HCT116 (cell line): Measurements from ENCODE around the gene DNAJB8. TPM values are rescaled to one million over a fixed set of nuclear protein-coding genes. Genes with fewer than 3 reads are reported as not detected.

Experiments used
- ATAC-seq: fragments of 200-7000 bp; cut with Tn5 transposase; 2 replicates; pipeline ENCODE4 v1.9.1; 2020; ENCODE audit warnings: mild to moderate bottlenecking, moderate library complexity
- BruUV-seq: library from RNA; stranded (reverse); fragments of 400-500 nt; replicated peaks from 2 replicates; lab custom pipeline; 2021; lab: Mats Ljungman, UMichigan
- CTCF ChIA-PET: fragments of 300-600 bp; sonication (Branson Sonifier 250); formaldehyde crosslinking; loops from one replicate; lab custom pipeline; 2021; ENCODE audit warnings: antibody characterized with exemption; lab: Charles Lee
- POLR2A ChIA-PET: fragments of 300-600, 350-600 bp; sonication (Branson Sonifier 250); formaldehyde crosslinking; loops from one replicate; lab custom pipeline; 2021; ENCODE audit warnings: antibody characterized with exemption; lab: Charles Lee
- RAD21 ChIA-PET, 2 experiments: fragments of 300-600 bp; sonication (Branson Sonifier 250); formaldehyde crosslinking; loops; one replicate each; lab custom pipeline; 2023; ENCODE audit warnings: low total read pairs in 2 of 2; ENCODE audit not compliant: uncharacterized antibody in 2 of 2, unreplicated experiment in 2 of 2, low non-redundant PET in 1 of 2; lab: Charles Lee
- DNase-seq: peaks from one replicate; pipeline ENCODE4 v3.0.0-alpha.2; 2010; ENCODE audit warnings: low read depth, low spot score
- H2AFZ ChIP-seq: fragments of 200-600 bp; shearing (Covaris generic), sonication (generic); 2 replicates; pipeline ENCODE4 v1.6.1; 2017; ENCODE audit warnings: low read depth, mixed run types, mixed read lengths, antibody characterized with exemption, low read length; ENCODE audit not compliant: poor library complexity, severe bottlenecking
- H3K27ac ChIP-seq: 2 replicates; pipeline ENCODE4 v1.5.1; 2012; ENCODE audit warnings: low read depth, low read length
- H3K27me3 ChIP-seq: fragments of 200-600 bp; sonication (generic); 2 replicates; pipeline ENCODE4 v1.6.1; 2016; ENCODE audit warnings: mixed run types, low read length, mixed read lengths; ENCODE audit not compliant: insufficient read depth
- H3K36me3 ChIP-seq, 2 experiments: fragments of 200-500 bp in 1 of 2; fragments of 200-600 bp in 1 of 2; sonication (Bioruptor generic) in 1 of 2; sonication (generic) in 1 of 2; 2 replicates each; pipeline versions ENCODE4 v1.5.1 to v1.6.1; 2014 to 2016; ENCODE audit warnings: low read length in 2 of 2, inconsistent platforms in 1 of 2, mixed read lengths in 1 of 2, mixed run types in 1 of 2; ENCODE audit not compliant: insufficient read depth in 2 of 2, control insufficient read depth in 1 of 2
- H3K4me1 ChIP-seq, 2 experiments: fragments of 200-600 bp in 1 of 2; sonication (generic) in 1 of 2; 2 replicates each; pipeline versions ENCODE4 v1.5.1 to v1.6.1; 2012 to 2017; ENCODE audit warnings: low read length in 2 of 2, inconsistent platforms in 1 of 2, mild to moderate bottlenecking in 1 of 2, mixed read lengths in 1 of 2, mixed run types in 1 of 2, moderate library complexity in 1 of 2; ENCODE audit not compliant: insufficient read depth in 2 of 2, control insufficient read depth in 1 of 2
- H3K4me2 ChIP-seq: fragments of 200-600 bp; sonication (generic); 2 replicates; pipeline ENCODE4 v1.6.1; 2017; ENCODE audit warnings: mixed run types, low read length, mixed read lengths
- H3K4me3 ChIP-seq, 2 experiments: fragments of 200-600 bp in 1 of 2; sonication (generic) in 1 of 2; replicated peaks in 1 of 2; 2 replicates each; pipeline ENCODE4 v1.5.1; 2011 to 2016; ENCODE audit warnings: low read length in 2 of 2, control low read depth in 1 of 2, low read depth in 1 of 2, mild to moderate bottlenecking in 1 of 2, mixed read lengths in 1 of 2, mixed run types in 1 of 2
- H3K79me2 ChIP-seq: fragments of 200-600 bp; sonication (generic); 2 replicates; pipeline ENCODE4 v1.6.1; 2017; ENCODE audit warnings: mild to moderate bottlenecking, mixed run types, low read length, moderate library complexity, mixed read lengths; ENCODE audit not compliant: insufficient read depth
- H3K9ac ChIP-seq: fragments of 200-600 bp; sonication (generic); 2 replicates; pipeline ENCODE4 v1.6.1; 2016; ENCODE audit warnings: low read length, mixed read lengths
- H3K9me2 ChIP-seq: fragments of 200-600 bp; sonication (generic), shearing (Covaris generic); 2 replicates; pipeline ENCODE4 v1.6.1; 2017; ENCODE audit warnings: mixed run types, mild to moderate bottlenecking, moderate library complexity; ENCODE audit not compliant: insufficient read depth
- H3K9me3 ChIP-seq, 2 experiments: fragments of 200-500 bp in 1 of 2; fragments of 200-600 bp in 1 of 2; sonication (Bioruptor generic) in 1 of 2; sonication (generic) in 1 of 2; 2 replicates each; pipeline ENCODE4 v1.6.1; 2014 to 2017; ENCODE audit warnings: low read length in 2 of 2, mixed read lengths in 2 of 2, inconsistent platforms in 1 of 2, low read depth in 1 of 2, mild to moderate bottlenecking in 1 of 2, mixed run types in 1 of 2, moderate library complexity in 1 of 2; ENCODE audit not compliant: control insufficient read depth in 1 of 2, insufficient read depth in 1 of 2
- H4K20me1 ChIP-seq: fragments of 200-600 bp; sonication (generic), shearing (Covaris generic); 2 replicates; pipeline ENCODE4 v1.6.1; 2017; ENCODE audit warnings: mixed run types, mild to moderate bottlenecking, moderate library complexity; ENCODE audit not compliant: insufficient read depth
- CBX3 ChIP-seq: IDR thresholded peaks from 2 replicates; pipeline ENCODE4 v1.6.1; 2012; ENCODE audit warnings: low read depth
- EGR1 ChIP-seq: IDR thresholded peaks from 2 replicates; pipeline ENCODE4 v1.6.1; 2012; ENCODE audit warnings: low read depth
- ELF1 ChIP-seq: IDR thresholded peaks from 2 replicates; pipeline ENCODE4 v1.6.1; 2012; ENCODE audit warnings: low read depth, borderline replicate concordance
- EZH2 ChIP-seq: fragments of 200-600 bp; sonication (generic); IDR thresholded peaks from 2 replicates; pipeline ENCODE4 v1.6.1; 2017; ENCODE audit warnings: antibody characterized with exemption, mixed run types
- FOSL1 ChIP-seq: IDR thresholded peaks from 2 replicates; pipeline ENCODE4 v1.6.1; 2012; ENCODE audit warnings: low read depth
- POLR2AphosphoS5 ChIP-seq: IDR thresholded peaks from 2 replicates; pipeline ENCODE4 v1.6.1; 2011; ENCODE audit warnings: mild to moderate bottlenecking, low read depth, low read length, moderate library complexity
- RAD21 ChIP-seq: IDR thresholded peaks from 2 replicates; pipeline ENCODE4 v1.6.1; 2012; ENCODE audit warnings: low read depth, mild to moderate bottlenecking
- SIN3A ChIP-seq: IDR thresholded peaks from 2 replicates; pipeline ENCODE4 v1.6.1; 2012; ENCODE audit warnings: low read depth
- SRF ChIP-seq: IDR thresholded peaks from 2 replicates; pipeline ENCODE4 v1.6.1; 2012; ENCODE audit warnings: low read depth
- ZFX ChIP-seq: fragments of 450-650 bp; IDR thresholded peaks from 2 replicates; pipeline ENCODE4 v1.6.1; 2017
- ZNF274 ChIP-seq: fragments of 200-500 bp; sonication (Bioruptor generic); IDR thresholded peaks from 2 replicates; pipeline ENCODE4 v1.6.1; 2014; ENCODE audit warnings: mild to moderate bottlenecking, low read depth, low read length, inconsistent platforms
- intact Hi-C: fragments of 100-400 bp; cut with micrococcal nuclease; formaldehyde crosslinking; loops from 2 replicates; pipeline ENCODE4 v1.10.0; 2022
- total RNA-seq: library from RNA; stranded (reverse); gene quantifications from one replicate; pipeline ENCODE4 v1.2.1, GENCODE V29; 2021; ENCODE audit not compliant: unreplicated experiment
- TF ChIP-seq, protein P1 (sequence below): IDR thresholded peaks from 2 replicates; pipeline ENCODE4 v1.6.1; 2012
- TF ChIP-seq, protein P2 (sequence below): IDR thresholded peaks from 2 replicates; pipeline ENCODE4 v1.6.1; 2012
- TF ChIP-seq, protein P3 (sequence below): IDR thresholded peaks from 2 replicates; pipeline ENCODE4 v1.6.1; 2011; ENCODE audit warnings: mild to moderate bottlenecking, low read length, moderate library complexity; ENCODE audit not compliant: insufficient replicate concordance; ENCODE audit errors: extremely low read depth

Gene DNAJB8
- total RNA-seq, 1 experiment from 2014 or later: not detected

DNA sequence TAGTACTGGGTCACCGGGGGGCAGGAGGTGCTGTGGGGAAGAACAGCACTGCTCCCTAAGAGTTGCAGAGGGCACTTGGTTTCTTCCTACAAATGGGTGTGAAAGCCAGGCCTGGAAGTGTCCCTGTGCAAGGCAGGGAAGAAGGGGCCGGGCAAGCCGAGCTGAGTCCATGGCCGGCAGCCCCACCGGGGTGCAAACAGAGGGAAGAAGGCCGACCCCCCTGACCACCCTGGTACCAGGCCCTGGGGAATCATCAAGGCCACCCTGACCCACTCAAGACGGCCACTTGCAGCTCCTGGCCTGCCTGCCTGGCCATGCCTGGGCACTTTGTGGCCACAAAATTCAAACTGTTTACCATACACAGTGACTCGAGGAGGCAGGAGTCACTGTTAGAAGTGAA is 8.7 kb upstream of the DNAJB8 start (continued):
- TF ChIP-seq, protein P1, sequence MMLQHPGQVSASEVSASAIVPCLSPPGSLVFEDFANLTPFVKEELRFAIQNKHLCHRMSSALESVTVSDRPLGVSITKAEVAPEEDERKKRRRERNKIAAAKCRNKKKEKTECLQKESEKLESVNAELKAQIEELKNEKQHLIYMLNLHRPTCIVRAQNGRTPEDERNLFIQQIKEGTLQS: no peak
- no peak for TF ChIP-seq ELF1
- TF ChIP-seq EGR1: no peak

DNA sequence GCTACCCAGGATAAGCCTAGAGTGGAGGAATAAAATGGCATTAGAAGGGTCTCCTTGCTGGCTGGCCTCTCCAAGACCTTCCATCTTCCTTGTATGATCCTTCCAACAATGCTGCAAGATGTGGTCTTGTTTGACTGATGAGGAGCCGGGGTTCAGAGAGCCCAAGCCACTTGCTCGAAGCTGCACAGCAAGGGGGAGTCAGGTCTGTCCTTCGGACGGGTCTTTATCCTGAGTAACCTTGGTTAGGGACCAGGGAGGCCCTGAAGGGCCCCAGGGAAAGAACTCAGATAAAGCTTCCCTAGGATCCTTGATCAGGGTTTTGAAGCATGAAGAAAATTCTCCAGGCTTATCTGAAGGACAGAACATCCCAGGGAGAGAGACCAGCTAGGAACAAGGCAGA is 7.0 kb upstream of the DNAJB8 start:
- H3K79me2 ChIP-seq: no peaks in the 10 kb centered on the region
- TF ChIP-seq EZH2 (no peak), ZNF274 (no peak), CBX3 (no peak), SIN3A (no peak), ELF1 (no peak), SRF (no peak), POLR2AphosphoS5 (no peak), ZFX (no peak), RAD21 (no peak), FOSL1 (no peak)
- TF ChIP-seq, protein P1: no peak
- TF ChIP-seq, protein P2, sequence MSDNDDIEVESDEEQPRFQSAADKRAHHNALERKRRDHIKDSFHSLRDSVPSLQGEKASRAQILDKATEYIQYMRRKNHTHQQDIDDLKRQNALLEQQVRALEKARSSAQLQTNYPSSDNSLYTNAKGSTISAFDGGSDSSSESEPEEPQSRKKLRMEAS: no peak
- TF ChIP-seq, protein P3, sequence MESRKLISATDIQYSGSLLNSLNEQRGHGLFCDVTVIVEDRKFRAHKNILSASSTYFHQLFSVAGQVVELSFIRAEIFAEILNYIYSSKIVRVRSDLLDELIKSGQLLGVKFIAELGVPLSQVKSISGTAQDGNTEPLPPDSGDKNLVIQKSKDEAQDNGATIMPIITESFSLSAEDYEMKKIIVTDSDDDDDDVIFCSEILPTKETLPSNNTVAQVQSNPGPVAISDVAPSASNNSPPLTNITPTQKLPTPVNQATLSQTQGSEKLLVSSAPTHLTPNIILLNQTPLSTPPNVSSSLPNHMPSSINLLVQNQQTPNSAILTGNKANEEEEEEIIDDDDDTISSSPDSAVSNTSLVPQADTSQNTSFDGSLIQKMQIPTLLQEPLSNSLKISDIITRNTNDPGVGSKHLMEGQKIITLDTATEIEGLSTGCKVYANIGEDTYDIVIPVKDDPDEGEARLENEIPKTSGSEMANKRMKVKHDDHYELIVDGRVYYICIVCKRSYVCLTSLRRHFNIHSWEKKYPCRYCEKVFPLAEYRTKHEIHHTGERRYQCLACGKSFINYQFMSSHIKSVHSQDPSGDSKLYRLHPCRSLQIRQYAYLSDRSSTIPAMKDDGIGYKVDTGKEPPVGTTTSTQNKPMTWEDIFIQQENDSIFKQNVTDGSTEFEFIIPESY: no peak
- no peaks in the 10 kb centered on the region for H3K9me3 ChIP-seq
- no peaks in the 10 kb centered on the region for H3K4me1 ChIP-seq
- ChIA-PET CTCF (no interaction called here), RAD21 (no interaction called here), POLR2A (no interaction called here)
- no peak overlapping the region for H3K9ac ChIP-seq
- no peaks in the 10 kb centered on the region for H3K9me2 ChIP-seq
- no peaks in the 10 kb centered on the region for H3K36me3 ChIP-seq
- H2AFZ ChIP-seq: no peak overlapping the region
- DNase-seq: no peak
- H3K27me3 ChIP-seq: no peaks in the 10 kb centered on the region; the same call in 1 of the 2 replicates
- BruUV-seq: no TSS peak
- H3K27ac ChIP-seq: no peak overlapping the region
- intact Hi-C loops: no loop called here
- H4K20me1 ChIP-seq: no peaks in the 10 kb centered on the region
- no peak overlapping the region for H3K4me3 ChIP-seq
- no peak overlapping the region for H3K4me2 ChIP-seq
- ATAC-seq: no peak
